GM10266 (cell line): Measurements from ENCODE around the gene CCDC183.
A peak's percentile ranks its signal among the peaks of the same experiment; 100 is the strongest.

Source experiments
- DNase-seq: peaks from one replicate; pipeline ENCODE4 v3.0.0; 2012; ENCODE audit errors: extremely low spot score
- CTCF ChIP-seq: IDR thresholded peaks from 2 replicates; pipeline ENCODE4 v1.5.1; 2012; ENCODE audit warnings: mild to moderate bottlenecking, low read depth; ENCODE audit not compliant: control insufficient read depth, insufficient read depth; ENCODE audit errors: missing control alignments

The CCDC183 gene

GRCh38 chr9:136848393-136849037, 52.4 kb downstream of the CCDC183 start:
- DNase-seq = peak; percentile 82

DNA sequence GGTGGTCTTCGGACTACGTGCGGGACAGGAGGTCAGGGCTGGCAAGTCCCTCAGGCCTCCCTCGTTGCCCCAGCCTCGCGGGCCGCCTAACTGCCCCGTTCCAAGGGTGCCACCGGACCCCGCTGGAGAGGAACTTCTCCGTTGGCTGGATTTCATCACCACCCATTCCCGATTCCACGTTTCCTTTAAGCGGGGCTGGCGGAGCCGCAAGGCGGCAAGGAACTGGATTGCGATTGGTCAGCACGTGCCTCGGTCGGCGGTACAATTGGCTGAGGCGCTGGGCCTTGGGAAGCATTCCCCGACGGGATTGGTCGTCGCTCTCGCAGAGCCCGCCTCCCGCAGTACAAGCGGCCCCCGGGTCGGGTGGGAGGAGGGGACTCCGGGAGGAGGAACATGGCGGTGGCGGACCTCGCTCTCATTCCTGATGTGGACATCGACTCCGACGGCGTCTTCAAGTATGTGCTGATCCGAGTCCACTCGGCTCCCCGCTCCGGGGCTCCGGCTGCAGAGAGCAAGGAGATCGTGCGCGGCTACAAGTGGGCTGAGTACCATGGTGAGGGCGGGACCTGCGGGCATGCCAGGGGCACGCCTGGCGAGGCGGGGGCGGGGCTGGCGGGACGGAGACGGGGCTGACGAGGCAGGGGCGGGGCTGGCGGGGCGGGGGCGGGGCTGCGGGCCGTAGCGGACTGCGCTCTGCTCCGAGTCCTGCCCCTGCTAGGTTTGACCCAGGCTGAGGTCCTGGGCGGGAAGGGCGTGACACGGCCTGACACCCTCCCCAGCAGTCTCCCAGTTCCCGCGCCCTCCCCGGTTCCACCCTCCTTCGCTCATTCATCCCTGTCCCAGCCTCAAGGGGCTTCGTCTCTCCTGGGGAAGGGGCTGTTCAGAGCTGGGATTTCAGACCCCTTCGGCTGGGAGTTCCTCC, 53.2 kb downstream of the CCDC183 start, which contains the start of gene PHPT1:
Gene PHPT1, plus strand, starts transcription at position 372 of the 922 bp plus-strand sequence. Its CDS starts 22 bp downstream, at position 394.
- TF ChIP-seq CTCF = no peak

More at GRCh38 chr9:136848393-136849037, 52.4 kb downstream of the CCDC183 start:
- TF ChIP-seq CTCF = no peak

DNA sequence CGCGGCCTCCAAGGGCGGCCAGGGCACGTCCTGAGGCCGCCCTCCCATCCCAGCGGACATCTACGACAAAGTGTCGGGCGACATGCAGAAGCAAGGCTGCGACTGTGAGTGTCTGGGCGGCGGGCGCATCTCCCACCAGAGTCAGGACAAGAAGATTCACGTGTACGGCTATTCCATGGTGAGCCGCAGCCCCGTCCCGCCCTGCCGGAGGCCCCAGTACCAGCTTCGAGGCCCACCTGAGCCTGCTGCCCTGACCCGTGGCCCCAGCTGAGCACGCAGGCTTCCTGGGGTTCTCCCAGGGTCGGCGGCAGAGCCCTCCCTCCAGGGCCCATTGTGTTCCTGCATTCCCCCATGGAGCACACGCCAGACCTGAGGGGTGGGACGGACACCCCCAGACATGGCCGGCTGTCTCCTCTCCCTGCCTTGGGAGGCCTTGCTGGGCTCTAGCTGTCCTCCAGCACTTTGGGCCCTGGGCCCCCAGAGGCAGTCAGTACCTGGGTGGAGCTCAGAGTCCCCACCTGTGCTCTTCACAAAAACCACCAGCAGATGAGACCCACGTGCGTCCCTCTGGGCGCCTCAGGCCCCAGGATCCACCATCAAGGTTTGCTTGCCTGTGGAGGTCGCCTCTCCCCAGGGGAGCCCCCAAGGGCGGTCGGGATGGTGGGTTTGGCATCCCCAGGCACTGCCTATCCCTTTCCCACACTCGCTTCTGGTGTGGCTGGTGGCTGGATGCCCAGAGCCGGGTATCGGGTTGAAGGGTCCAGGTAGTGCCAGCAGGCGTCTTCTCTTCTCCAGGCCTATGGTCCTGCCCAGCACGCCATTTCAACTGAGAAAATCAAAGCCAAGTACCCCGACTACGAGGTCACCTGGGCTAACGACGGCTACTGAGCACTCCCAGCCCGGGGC, 54.1 kb downstream of the CCDC183 start:
- TF ChIP-seq CTCF = no peak
- no peak for DNase-seq

More for the DNA sequence above, 53.2 kb downstream of the CCDC183 start, which contains the start of gene PHPT1:
- DNase-seq = peak; percentile 100

- TF ChIP-seq CTCF = no peak
- no peak for DNase-seq
These were observed 55.0 kb downstream of the CCDC183 start for GRCh38 chr9:136850866-136851775.

GRCh38 chr9:136851941-136852663, 56.0 kb downstream of the CCDC183 start, which contains the start of gene MAMDC4:
MAMDC4 (plus strand) TSS chr9:136852346; CDS start chr9:136852417, 71 bp downstream.
- no peak for TF ChIP-seq CTCF
- DNase-seq = no peak
